Mammary epithelial cell (primary cell): Measurements from ENCODE around the gene ORM1.

Experiments used
- EZH2 ChIP-seq: IDR thresholded peaks from 2 replicates; pipeline ENCODE4 v1.6.1; 2012; ENCODE audit warnings: low read length, inconsistent platforms, borderline replicate concordance
- TF ChIP-seq, protein P1 (sequence below), 2 donors: IDR thresholded peaks in 1 of 2; conservative IDR thresholded peaks in 1 of 2; 2 replicates each; pipeline ENCODE4 v1.5.1; 2011 to 2012; ENCODE audit warnings: inconsistent platforms in 2 of 2, low read length in 2 of 2, mild to moderate bottlenecking in 2 of 2, control low read depth in 1 of 2, low read depth in 1 of 2; ENCODE audit not compliant: insufficient read depth in 1 of 2; ENCODE audit errors: extremely low read depth in 1 of 2

DNA sequence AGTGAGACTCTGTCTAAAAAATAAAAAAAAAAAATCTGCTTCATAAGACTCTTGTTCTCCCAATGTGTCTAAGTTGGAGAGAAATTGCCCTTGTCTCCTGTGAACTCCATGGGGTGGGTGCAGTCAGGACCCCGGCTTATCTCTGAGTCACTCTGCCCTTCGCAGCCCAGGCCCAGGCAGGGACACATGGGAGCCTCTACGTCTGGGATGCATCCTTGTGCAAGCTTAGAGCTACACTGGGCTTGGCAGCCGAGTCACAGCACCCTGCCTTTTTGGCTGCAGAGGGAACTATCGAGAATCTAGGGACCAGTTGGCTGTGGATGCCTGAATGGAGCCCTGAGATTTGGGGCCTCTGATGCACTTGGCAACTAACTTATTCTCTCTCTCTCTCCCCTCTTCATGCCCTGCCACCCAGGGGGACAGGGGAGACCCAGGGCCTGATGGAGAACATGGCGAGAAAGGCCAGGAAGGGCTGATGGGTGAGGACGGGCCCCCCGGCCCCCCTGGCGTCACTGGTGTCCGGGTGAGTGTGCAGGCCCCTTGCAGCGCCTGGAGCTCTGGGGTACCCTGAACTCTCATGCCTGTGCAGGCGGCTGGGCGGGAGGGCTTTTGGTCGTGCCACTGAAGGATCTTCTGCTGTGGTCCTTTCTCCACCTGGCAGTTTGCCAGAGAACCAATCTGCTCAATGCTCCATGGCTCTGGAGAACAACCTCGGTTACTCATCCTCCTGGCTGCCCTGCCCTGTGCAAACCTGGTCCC lies 47.5 kb upstream of the ORM1 start:
- TF ChIP-seq, protein P1, sequence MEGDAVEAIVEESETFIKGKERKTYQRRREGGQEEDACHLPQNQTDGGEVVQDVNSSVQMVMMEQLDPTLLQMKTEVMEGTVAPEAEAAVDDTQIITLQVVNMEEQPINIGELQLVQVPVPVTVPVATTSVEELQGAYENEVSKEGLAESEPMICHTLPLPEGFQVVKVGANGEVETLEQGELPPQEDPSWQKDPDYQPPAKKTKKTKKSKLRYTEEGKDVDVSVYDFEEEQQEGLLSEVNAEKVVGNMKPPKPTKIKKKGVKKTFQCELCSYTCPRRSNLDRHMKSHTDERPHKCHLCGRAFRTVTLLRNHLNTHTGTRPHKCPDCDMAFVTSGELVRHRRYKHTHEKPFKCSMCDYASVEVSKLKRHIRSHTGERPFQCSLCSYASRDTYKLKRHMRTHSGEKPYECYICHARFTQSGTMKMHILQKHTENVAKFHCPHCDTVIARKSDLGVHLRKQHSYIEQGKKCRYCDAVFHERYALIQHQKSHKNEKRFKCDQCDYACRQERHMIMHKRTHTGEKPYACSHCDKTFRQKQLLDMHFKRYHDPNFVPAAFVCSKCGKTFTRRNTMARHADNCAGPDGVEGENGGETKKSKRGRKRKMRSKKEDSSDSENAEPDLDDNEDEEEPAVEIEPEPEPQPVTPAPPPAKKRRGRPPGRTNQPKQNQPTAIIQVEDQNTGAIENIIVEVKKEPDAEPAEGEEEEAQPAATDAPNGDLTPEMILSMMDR (conservative IDR thresholded peaks at IDR 0.05 in 1 of 2, IDR thresholded peaks at IDR 0.05 in 1 of 2; ENCODE audit: extremely low read depth in 1 of 2, insufficient read depth in 1 of 2, low read depth in 1 of 2, low read length in 2 of 2) = no peak
- TF ChIP-seq EZH2 = no peak
